ENCODE measurements around the gene TEX2. TPM values are rescaled to one million over a fixed set of nuclear protein-coding genes. Genes with fewer than 3 reads are reported as not detected.

TEX2 gene
- total and polyA plus RNA-seq, 2 experiments from 2014 or later: 27.9 to 37.7 TPM

DNA sequence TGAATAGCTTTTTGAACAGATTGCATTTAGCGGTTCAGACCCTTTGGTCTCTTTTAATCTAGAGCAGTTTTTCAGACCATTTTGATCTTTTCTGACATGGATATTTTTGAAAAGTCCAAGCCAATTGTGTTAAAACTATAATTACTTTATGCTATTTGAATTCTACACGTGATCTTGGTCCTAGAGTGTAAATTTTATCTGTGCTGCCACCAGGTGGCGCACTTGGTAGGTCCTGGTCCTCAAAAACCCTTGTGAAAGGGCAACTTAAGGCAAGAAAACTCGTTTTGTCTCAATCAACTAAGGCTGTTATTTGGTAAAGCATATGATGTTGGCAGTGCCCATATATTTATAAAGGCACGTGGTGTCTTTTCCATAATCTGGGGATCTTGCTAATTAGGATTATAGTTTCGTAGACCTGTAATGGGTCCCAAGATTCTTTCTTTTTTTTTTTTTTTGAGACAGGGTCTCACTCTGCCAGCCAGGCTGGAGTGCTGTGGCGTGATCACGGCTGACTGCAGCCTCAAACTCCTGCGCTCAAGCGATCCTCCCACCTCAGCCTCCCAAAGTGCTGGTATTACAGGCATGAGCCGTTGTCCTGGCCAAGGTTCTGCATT is 43.9 kb upstream of the TEX2 start:
- Histone ChIP-seq H3K4me1 (ENCODE audit: insufficient read depth) (peaks cover 12% of the 10 kb centered on the region), H3K4me3 (no peak overlapping the region), H2AFZ (no peak overlapping the region), H3K79me2 (no peaks in the 10 kb centered on the region), H3K9me2 (replicated peaks; ENCODE audit: insufficient read depth) (no peaks in the 10 kb centered on the region), H3K36me3 (replicated peaks; ENCODE audit: insufficient read depth, low read depth) (no peaks in the 10 kb centered on the region), H3K27ac (no peak overlapping the region), H4K20me1 (ENCODE audit: insufficient read depth, poor library complexity, severe bottlenecking) (no peaks in the 10 kb centered on the region), H3K9me3 (ENCODE audit: low read depth) (no peaks in the 10 kb centered on the region), H3K4me2 (no peak overlapping the region), H3K27me3 (no peaks in the 10 kb centered on the region)
- DNase-seq (ENCODE audit: low spot score): peak; percentile 80
- WGBS (ENCODE audit: low lambda C conversion rate, missing lambda C conversion rate): 54% methylated on average over 11 of the region's 11 CpGs
- TF ChIP-seq EZH2phosphoT487 (IDR thresholded peaks at IDR 0.05; ENCODE audit: low read depth, severe bottlenecking, unreplicated experiment): no peak
- TF ChIP-seq, protein P1, sequence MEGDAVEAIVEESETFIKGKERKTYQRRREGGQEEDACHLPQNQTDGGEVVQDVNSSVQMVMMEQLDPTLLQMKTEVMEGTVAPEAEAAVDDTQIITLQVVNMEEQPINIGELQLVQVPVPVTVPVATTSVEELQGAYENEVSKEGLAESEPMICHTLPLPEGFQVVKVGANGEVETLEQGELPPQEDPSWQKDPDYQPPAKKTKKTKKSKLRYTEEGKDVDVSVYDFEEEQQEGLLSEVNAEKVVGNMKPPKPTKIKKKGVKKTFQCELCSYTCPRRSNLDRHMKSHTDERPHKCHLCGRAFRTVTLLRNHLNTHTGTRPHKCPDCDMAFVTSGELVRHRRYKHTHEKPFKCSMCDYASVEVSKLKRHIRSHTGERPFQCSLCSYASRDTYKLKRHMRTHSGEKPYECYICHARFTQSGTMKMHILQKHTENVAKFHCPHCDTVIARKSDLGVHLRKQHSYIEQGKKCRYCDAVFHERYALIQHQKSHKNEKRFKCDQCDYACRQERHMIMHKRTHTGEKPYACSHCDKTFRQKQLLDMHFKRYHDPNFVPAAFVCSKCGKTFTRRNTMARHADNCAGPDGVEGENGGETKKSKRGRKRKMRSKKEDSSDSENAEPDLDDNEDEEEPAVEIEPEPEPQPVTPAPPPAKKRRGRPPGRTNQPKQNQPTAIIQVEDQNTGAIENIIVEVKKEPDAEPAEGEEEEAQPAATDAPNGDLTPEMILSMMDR (IDR thresholded peaks at IDR 0.05; ENCODE audit: poor library complexity): peak; percentile 82

DNA sequence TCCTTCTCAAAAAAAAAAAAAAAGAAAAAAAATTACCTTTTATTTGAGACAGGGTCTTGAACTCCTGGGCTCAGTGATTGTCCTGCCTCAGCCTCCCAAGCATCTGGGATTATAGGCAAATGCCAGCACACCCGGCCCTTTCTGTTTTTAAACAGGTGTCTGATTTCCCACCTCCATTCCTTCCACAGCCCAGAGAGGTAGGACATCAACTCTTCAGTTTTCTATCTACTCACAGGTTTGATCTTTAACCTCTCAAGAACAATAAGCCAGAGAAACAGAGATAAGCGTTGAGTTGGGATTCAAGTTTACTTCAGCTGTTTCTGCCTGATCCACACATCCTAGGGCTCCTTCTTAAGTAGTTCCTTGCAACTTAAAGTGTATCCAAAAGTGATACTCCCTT is 41.5 kb upstream of the TEX2 start:
- WGBS (ENCODE audit: low lambda C conversion rate, missing lambda C conversion rate): 40% methylated on average over 2 of the region's 2 CpGs
- no peak overlapping the region for H3K4me2 ChIP-seq
- TF ChIP-seq, protein P1 (IDR thresholded peaks at IDR 0.05; ENCODE audit: poor library complexity): no peak
- TF ChIP-seq EZH2phosphoT487 (IDR thresholded peaks at IDR 0.05; ENCODE audit: low read depth, severe bottlenecking, unreplicated experiment) (no peak), EZH2 (IDR thresholded peaks at IDR 0.05; ENCODE audit: borderline replicate concordance) (no peak)
- no peaks in the 10 kb centered on the region for H4K20me1 ChIP-seq (ENCODE audit: insufficient read depth, poor library complexity, severe bottlenecking)
- no peaks in the 10 kb centered on the region for H3K27me3 ChIP-seq
- DNase-seq (ENCODE audit: low spot score): no peak
- no peaks in the 10 kb centered on the region for H3K9me2 ChIP-seq (replicated peaks; ENCODE audit: insufficient read depth)
- peaks cover 12% of the 10 kb centered on the region for H3K4me1 ChIP-seq (ENCODE audit: insufficient read depth)
- H3K79me2 ChIP-seq: no peaks in the 10 kb centered on the region
- peak overlapping the region; percentile 37 for H3K27ac ChIP-seq
- no peaks in the 10 kb centered on the region for H3K9me3 ChIP-seq (ENCODE audit: low read depth)
- H3K36me3 ChIP-seq (replicated peaks; ENCODE audit: insufficient read depth, low read depth): no peaks in the 10 kb centered on the region
- no peak overlapping the region for H3K4me3 ChIP-seq
- H2AFZ ChIP-seq: no peak overlapping the region

DNA sequence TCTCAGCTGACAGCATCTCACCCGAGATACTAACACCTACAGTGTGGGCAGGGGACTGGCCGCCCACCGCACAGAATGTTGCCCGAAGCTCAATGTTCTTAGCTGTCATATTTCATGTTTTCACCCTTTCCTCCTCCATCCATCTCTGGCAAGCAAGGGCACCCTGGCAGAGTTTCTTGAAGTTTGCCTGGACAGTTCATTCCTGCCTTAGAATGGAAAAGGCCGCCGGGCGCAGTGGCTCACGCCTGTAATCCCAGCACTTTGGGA is 37.6 kb upstream of the TEX2 start:
- Histone ChIP-seq H3K9me2 (replicated peaks; ENCODE audit: insufficient read depth) (no peaks in the 10 kb centered on the region), H3K4me1 (ENCODE audit: insufficient read depth) (peaks cover 12% of the 10 kb centered on the region), H4K20me1 (ENCODE audit: insufficient read depth, poor library complexity, severe bottlenecking) (no peaks in the 10 kb centered on the region), H3K79me2 (no peaks in the 10 kb centered on the region), H2AFZ (no peak overlapping the region), H3K9me3 (ENCODE audit: low read depth) (no peaks in the 10 kb centered on the region), H3K27me3 (no peaks in the 10 kb centered on the region), H3K4me2 (no peak overlapping the region), H3K36me3 (replicated peaks; ENCODE audit: insufficient read depth, low read depth) (no peaks in the 10 kb centered on the region), H3K27ac (no peak overlapping the region), H3K4me3 (no peak overlapping the region)
- 78% methylated on average over 8 of the region's 8 CpGs for WGBS (ENCODE audit: low lambda C conversion rate, missing lambda C conversion rate)
- no peak for DNase-seq (ENCODE audit: low spot score)
- TF ChIP-seq, protein P1 (IDR thresholded peaks at IDR 0.05; ENCODE audit: poor library complexity): no peak
- TF ChIP-seq EZH2phosphoT487 (IDR thresholded peaks at IDR 0.05; ENCODE audit: low read depth, severe bottlenecking, unreplicated experiment) (no peak), EZH2 (IDR thresholded peaks at IDR 0.05; ENCODE audit: borderline replicate concordance) (no peak)
